Astrocyte of the cerebellum (primary cell): ENCODE measurements around the gene TOX3.

ENCODE experiments used
- DNase-seq: peaks from one replicate; pipeline ENCODE4 v3.0.0-alpha.2; 2011; ENCODE audit warnings: low read depth
- H3K4me3 ChIP-seq: 2 replicates; pipeline ENCODE4 v1.5.1; 2011; ENCODE audit warnings: mild to moderate bottlenecking, low read depth, low read length, moderate library complexity
- CTCF ChIP-seq: IDR thresholded peaks from 2 replicates; pipeline ENCODE4 v1.5.1; 2012; ENCODE audit warnings: low read length, low read depth, moderate library complexity, mild to moderate bottlenecking; ENCODE audit errors: missing control alignments
- in situ Hi-C: cut with HindIII; loops from 2 replicates; pipeline ENCODE4 v1.10.0; 2017; ENCODE audit warnings: low sequenced_read_pairs

Gene TOX3

GRCh38 chr16:52518884-52519283 is 28.1 kb downstream of the TOX3 start:
- in situ Hi-C loops = no loop called here
- DNase-seq = no peak
- no peak overlapping the region for H3K4me3 ChIP-seq
- no peak for TF ChIP-seq CTCF

- no peak for TF ChIP-seq CTCF
- DNase-seq = no peak
- in situ Hi-C loops = no loop called here
- no peak overlapping the region for H3K4me3 ChIP-seq
Measured at GRCh38 chr16:52515068-52515671, 31.8 kb downstream of the TOX3 start.

GRCh38 chr16:52512297-52512987 is 34.5 kb downstream of the TOX3 start:
- no peak for DNase-seq
- in situ Hi-C loops = no loop called here
- TF ChIP-seq CTCF = no peak
- H3K4me3 ChIP-seq = no peak overlapping the region

GRCh38 chr16:52501746-52502145 is 45.2 kb downstream of the TOX3 start:
- H3K4me3 ChIP-seq = no peak overlapping the region
- no peak for DNase-seq
- no peak for TF ChIP-seq CTCF
- in situ Hi-C loops = no loop called here

GRCh38 chr16:52500963-52501362 is 46.0 kb downstream of the TOX3 start:
- no peak overlapping the region for H3K4me3 ChIP-seq
- in situ Hi-C loops = no loop called here
- no peak for TF ChIP-seq CTCF
- DNase-seq = no peak

GRCh38 chr16:52499060-52499440 is 47.9 kb downstream of the TOX3 start:
- TF ChIP-seq CTCF = no peak
- no peak overlapping the region for H3K4me3 ChIP-seq
- no peak for DNase-seq
- in situ Hi-C loops = no loop called here
